Upper lobe of left lung (tissue), 6 donors: ENCODE measurements around the gene COX5A. TPM values are rescaled to one million over a fixed set of nuclear protein-coding genes. Genes with fewer than 3 reads are reported as not detected.
A peak's percentile ranks its signal among the peaks of the same experiment; 100 is the strongest.

Source experiments
- ATAC-seq, 2 donors: fragments of 200-7000 bp; cut with Tn5 transposase; one replicate each; pipeline ENCODE4 v1.9.1; 2022; ENCODE audit warnings: mild to moderate bottlenecking in 2 of 2, moderate library complexity in 2 of 2; ENCODE audit not compliant: low FRiP score in 2 of 2
- DNase-seq, 2 donors: peaks; one replicate each; pipeline ENCODE4 v3.0.0-alpha.2; 2019 to 2020
- H3K27ac ChIP-seq, 4 donors: fragments of 200-600 bp; sonication (generic); one replicate each; pipeline ENCODE4 v1.5.1; 2016 to 2019
- H3K27me3 ChIP-seq, 4 donors: fragments of 200-600 bp; sonication (generic); one replicate each; pipeline ENCODE4 v1.5.1; 2017 to 2019
- H3K36me3 ChIP-seq, 4 donors: fragments of 200-600 bp; sonication (generic); one replicate each; pipeline ENCODE4 v1.5.1; 2016 to 2019
- H3K4me1 ChIP-seq, 4 donors: fragments of 200-600 bp; sonication (generic); one replicate each; pipeline ENCODE4 v1.5.1; 2018 to 2019
- H3K4me3 ChIP-seq, 4 donors: fragments of 200-600 bp; sonication (generic); one replicate each; pipeline ENCODE4 v1.5.1; 2017 to 2019; ENCODE audit warnings: mild to moderate bottlenecking in 2 of 4, moderate library complexity in 1 of 4
- H3K9me3 ChIP-seq, 4 donors: fragments of 200-600 bp; sonication (generic); one replicate each; pipeline ENCODE4 v1.5.1; 2018 to 2019
- EP300 ChIP-seq, 4 donors: sonication (generic); formaldehyde crosslinking; IDR thresholded peaks; one replicate each; pipeline ENCODE4 v1.5.1; 2017; ENCODE audit warnings: antibody characterized with exemption in 4 of 4, control low read depth in 2 of 4
- POLR2A ChIP-seq, 4 donors: fragments of 450-650 bp; IDR thresholded peaks; one replicate each; pipeline ENCODE4 v1.5.1; 2016 to 2017; ENCODE audit warnings: antibody characterized with exemption in 4 of 4, mild to moderate bottlenecking in 2 of 4
- POLR2AphosphoS5 ChIP-seq, 2 donors: sonication (generic); formaldehyde crosslinking; IDR thresholded peaks; one replicate each; pipeline ENCODE4 v1.5.1; 2017; ENCODE audit warnings: antibody characterized with exemption in 2 of 2
- whole genome bisulfite sequencing, 2 donors: methylation state at CpG; one replicate each; pipeline ENCODE4 v1.1.5; 2017 to 2018; 5-methylcytosine and 5-hydroxymethylcytosine counted together
- total RNA-seq, 6 donors: library from RNA; depleted of rRNA in 4 of 6; stranded (reverse); fragments of >200 nt in 4 of 6; gene quantifications; one replicate each; pipeline versions ENCODE4 v1.1.0 to v1.2.1, GENCODE V29; 2016 to 2021
- TF ChIP-seq, protein P1 (sequence below), 6 experiments: fragments of 450-650 bp in 4 of 6; fragments of 200-600 bp in 2 of 6; sonication (generic) in 2 of 6; IDR thresholded peaks; one replicate each; pipeline ENCODE4 v1.5.1; 2016 to 2019; ENCODE audit warnings: antibody characterized with exemption in 6 of 6
- donor health status: DM: no; HTN: no; CAD: no; lungs with moderate emphysema.
- donor health status: DM: no; HTN: yes; CAD: no; lungs with severe emphysema.

Gene COX5A
- 100 to 1,000 TPM in 2 of 6 donors, 10 to 100 TPM in 4; 50.9 to 168 (median 93.0) TPM for total RNA-seq

DNA sequence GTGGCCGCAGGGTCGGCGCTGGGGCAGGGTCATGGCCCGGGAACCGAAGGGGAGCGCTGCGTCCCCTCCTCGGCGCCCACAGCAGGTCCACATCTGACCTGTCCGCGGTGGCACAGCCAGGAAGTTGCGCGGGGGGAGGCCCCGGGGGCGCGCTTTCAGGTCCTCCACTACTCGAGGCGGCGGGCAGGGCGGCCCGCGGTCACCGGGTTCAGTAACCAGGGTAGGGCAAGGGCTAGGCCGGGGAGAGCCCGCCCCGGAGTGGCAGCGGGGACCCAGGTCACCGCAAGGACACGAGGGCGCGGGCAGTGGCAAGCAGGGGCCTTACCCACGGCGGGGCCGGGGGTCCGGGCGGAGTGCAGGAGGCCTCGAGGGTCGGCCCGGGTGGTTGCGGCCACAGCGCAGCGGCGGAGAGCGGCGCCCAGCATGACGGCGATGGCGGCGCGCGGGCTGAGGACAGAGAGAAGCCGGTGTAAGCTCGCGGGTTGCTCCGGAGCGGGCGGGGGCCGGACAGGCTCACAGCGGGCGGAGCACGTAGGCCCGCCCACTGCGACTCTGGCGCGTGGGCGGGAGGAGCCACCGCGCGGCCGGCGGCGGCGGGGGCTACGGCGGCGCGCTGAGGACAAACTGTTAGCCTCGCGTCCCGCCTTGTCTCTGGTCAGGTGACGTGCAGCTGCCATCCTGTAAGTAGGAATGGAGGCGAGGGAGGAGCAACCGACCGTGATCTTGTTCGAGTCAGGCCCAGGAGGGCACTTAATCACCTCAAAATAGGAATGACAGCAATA, at the start of gene COX5A:
Gene COX5A (minus strand): TSS at position 484 of the 782 bp plus-strand sequence. CDS start 59 bp downstream, at position 425.
- Histone ChIP-seq H3K4me1 (peaks cover 23 to 32% (median 26%) of the 10 kb centered on the region in 4 donors), H3K36me3 (no peaks in the 10 kb centered on the region), H3K27me3 (no peaks in the 10 kb centered on the region), H3K4me3 (peak within 1 kb of the TSS; percentile 66 to 81 (median 79)), H3K9me3 (no peaks in the 10 kb centered on the region), H3K27ac (peak within 1 kb of the TSS; percentile 92 to 97 (median 94))
- DNase-seq (peak; percentile 97 to 98), ATAC-seq (peak; percentile 98 to 99)
- TF ChIP-seq POLR2A (IDR thresholded peaks at IDR 0.05) (peak in 3 of 4 donors; percentile 71 to 91 (median 82)), EP300 (IDR thresholded peaks at IDR 0.05) (peak in 1 of 4 donors; percentile 58), POLR2AphosphoS5 (IDR thresholded peaks at IDR 0.05) (peak; percentile 71 to 88)
- TF ChIP-seq, protein P1, sequence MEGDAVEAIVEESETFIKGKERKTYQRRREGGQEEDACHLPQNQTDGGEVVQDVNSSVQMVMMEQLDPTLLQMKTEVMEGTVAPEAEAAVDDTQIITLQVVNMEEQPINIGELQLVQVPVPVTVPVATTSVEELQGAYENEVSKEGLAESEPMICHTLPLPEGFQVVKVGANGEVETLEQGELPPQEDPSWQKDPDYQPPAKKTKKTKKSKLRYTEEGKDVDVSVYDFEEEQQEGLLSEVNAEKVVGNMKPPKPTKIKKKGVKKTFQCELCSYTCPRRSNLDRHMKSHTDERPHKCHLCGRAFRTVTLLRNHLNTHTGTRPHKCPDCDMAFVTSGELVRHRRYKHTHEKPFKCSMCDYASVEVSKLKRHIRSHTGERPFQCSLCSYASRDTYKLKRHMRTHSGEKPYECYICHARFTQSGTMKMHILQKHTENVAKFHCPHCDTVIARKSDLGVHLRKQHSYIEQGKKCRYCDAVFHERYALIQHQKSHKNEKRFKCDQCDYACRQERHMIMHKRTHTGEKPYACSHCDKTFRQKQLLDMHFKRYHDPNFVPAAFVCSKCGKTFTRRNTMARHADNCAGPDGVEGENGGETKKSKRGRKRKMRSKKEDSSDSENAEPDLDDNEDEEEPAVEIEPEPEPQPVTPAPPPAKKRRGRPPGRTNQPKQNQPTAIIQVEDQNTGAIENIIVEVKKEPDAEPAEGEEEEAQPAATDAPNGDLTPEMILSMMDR (IDR thresholded peaks at IDR 0.05) = peak in 3 of 6 experiments; percentile 30 to 42 (median 32)
- 0% methylated on average over 10 of the region's 85 CpGs; no CpG with 5 or more reads in 1 of the 2 donors for WGBS, 2 donors

DNA sequence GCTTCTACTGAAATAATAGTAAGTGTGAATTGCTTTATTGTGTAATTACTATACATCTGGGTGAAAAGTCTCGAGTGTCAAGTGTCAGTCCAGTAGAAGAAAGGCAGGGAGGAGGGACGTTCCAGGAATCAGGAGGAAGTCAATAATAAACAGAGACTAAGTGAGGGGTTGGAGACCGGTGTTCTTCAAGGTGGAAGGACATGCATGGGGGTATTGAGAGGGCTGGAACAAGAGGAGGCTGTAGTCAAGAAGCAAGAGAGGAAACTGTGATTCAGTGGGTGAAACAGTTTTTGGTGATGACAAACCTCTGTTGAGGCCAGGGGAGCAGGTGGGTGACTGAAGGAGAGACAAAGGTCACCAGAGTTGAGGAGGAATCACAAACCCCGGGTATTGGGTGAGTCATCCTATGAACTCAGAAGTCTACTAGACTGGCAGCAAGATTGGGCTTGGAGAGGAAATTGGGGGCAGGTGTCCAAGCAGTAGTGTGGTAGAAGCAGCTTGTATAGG, 45.9 kb upstream of the COX5A start:
- H3K27me3 ChIP-seq = no peaks in the 10 kb centered on the region
- TF ChIP-seq, protein P1 (IDR thresholded peaks at IDR 0.05) = no peak
- TF ChIP-seq POLR2A (IDR thresholded peaks at IDR 0.05) (no peak), POLR2AphosphoS5 (IDR thresholded peaks at IDR 0.05) (no peak)
- DNase-seq = no peak
- no peak overlapping the region for H3K27ac ChIP-seq
- 24% methylated on average over 4 of the region's 4 CpGs for WGBS, 2 donors
- no peaks in the 10 kb centered on the region for H3K36me3 ChIP-seq
- H3K4me1 ChIP-seq = no peaks in the 10 kb centered on the region
- H3K4me3 ChIP-seq = no peak overlapping the region
- no peaks in the 10 kb centered on the region for H3K9me3 ChIP-seq
- peak in 1 of 2 donors; percentile 39 for ATAC-seq

DNA sequence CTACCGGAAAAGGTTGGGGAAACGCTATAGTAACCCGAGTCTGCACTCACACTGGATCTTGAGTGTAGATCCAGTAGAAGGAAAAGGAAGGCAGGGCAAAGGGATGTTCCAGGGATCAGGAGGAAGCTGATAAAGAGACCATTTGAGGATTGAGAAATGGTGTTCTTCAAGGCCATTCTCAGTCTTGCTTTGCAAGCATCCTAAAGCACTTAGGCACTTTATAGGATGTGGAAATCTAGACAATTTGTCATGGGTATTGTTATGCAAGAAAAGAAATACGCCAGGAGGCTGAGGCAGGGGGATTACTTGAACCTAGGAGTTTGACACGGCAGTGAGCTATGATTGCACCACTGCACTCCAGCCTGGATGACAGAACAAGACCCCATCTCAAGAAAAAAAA, 44.3 kb upstream of the COX5A start:
- Histone ChIP-seq H3K27me3 (no peaks in the 10 kb centered on the region), H3K36me3 (no peaks in the 10 kb centered on the region), H3K4me3 (no peak overlapping the region), H3K9me3 (no peaks in the 10 kb centered on the region), H3K4me1 (no peaks in the 10 kb centered on the region), H3K27ac (no peak overlapping the region)
- DNase-seq (no peak), ATAC-seq (no peak)
- WGBS, 2 donors = 72 to 83% methylated on average over 5 of the region's 5 CpGs
- no peak for TF ChIP-seq POLR2AphosphoS5 (IDR thresholded peaks at IDR 0.05)
- TF ChIP-seq, protein P1 (IDR thresholded peaks at IDR 0.05) = no peak
- no peak for TF ChIP-seq EP300 (IDR thresholded peaks at IDR 0.05)
- TF ChIP-seq POLR2A (IDR thresholded peaks at IDR 0.05) = no peak

DNA sequence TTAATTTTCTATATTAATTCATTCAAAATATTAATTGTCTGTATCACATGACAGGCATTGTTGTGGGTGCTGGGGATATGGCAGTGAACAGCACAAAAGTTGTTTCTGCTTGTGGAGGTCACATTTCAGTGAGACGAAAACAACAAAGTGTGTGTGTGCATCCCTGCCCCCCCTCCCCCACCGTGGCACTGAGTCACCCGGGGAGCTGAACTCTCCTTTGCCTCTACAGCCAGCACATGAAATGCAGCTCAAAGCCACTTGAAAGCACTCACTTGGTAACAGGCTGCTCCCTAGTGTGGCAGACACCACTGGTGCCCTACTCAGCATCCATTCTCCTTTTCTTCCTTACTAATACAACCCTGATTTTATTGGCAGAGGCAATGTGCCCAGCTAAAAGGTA, 40.6 kb upstream of the COX5A start:
- no peak overlapping the region for H3K27ac ChIP-seq
- ATAC-seq (peak; percentile 26 to 67), DNase-seq (no peak)
- no peaks in the 10 kb centered on the region for H3K27me3 ChIP-seq
- TF ChIP-seq POLR2A (IDR thresholded peaks at IDR 0.05) = no peak
- no peak for TF ChIP-seq EP300 (IDR thresholded peaks at IDR 0.05)
- TF ChIP-seq, protein P1 (IDR thresholded peaks at IDR 0.05) = no peak
- no peak for TF ChIP-seq POLR2AphosphoS5 (IDR thresholded peaks at IDR 0.05)
- WGBS, 2 donors = 28 to 39% methylated on average over 3 of the region's 3 CpGs
- H3K4me1 ChIP-seq = no peaks in the 10 kb centered on the region
- H3K4me3 ChIP-seq = no peak overlapping the region
- no peaks in the 10 kb centered on the region for H3K36me3 ChIP-seq
- no peaks in the 10 kb centered on the region for H3K9me3 ChIP-seq
